ENCODE data around the gene MEMO1.
A peak's percentile ranks its signal among the peaks of the same experiment; 100 is the strongest.
"Not testable (repeated sequence)": the region's sequence is repeated elsewhere in the genome, so short reads cannot be mapped to it uniquely, and the experiment has no call there.

The MEMO1 gene

DNA sequence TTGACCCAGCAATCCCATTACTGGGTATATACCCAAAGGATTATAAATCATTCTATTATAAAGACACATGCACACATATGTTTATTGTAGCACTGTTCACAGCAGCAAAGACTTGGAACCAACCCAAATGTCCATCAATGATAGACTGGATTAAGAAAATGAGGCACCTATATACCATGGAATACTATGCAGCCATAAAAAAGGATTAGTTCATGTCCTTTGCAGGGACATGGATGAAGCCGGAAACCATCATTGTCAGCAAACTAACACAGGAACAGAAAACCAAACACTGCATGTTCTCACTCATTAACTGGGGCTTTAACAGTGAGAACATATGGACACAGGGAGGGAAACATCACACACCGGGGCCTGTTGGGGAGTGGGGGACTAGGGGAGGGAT is 110.7 kb downstream of the MEMO1 start:
- DNase-seq: not testable (repeated sequence)

DNA sequence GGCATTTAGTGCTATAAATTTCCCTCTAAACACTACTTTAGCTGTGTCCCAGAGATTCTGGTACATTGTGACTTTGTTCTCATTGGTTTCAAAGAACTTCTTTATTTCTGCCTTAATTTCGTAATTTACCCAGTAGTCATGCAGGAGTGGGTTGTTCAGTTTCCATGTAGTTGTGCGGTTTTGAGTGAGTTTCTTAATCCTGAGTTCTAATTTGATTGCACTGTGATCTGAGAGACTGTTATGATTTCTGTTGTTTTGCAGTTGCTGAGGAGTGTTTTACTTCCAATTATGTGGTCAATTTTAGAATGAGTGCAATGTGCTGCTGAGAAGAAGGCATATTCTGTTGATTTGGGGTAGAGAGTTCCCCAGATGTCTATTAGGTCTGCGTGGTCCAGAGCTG is 112.5 kb downstream of the MEMO1 start:
- DNase-seq: not testable (repeated sequence)

DNA sequence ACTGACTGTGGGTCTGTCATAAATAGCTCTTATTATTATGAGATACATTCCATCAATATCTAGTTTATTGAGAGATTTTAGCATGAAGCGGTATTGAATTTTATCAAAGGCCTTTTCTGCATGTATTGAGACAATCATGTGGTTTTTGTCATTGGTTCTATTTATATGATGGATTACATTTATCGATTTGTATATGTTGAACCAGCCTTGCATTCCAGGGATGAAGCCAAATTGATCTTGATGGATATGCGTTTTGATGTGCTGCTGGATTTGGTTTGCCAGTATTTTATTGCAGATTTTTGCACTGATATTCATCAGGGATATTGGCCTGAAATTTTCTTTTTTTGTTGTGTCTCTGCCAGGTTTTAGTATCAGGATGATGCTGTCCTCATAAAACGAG is 113.5 kb downstream of the MEMO1 start:
- not testable (repeated sequence) for DNase-seq

DNA sequence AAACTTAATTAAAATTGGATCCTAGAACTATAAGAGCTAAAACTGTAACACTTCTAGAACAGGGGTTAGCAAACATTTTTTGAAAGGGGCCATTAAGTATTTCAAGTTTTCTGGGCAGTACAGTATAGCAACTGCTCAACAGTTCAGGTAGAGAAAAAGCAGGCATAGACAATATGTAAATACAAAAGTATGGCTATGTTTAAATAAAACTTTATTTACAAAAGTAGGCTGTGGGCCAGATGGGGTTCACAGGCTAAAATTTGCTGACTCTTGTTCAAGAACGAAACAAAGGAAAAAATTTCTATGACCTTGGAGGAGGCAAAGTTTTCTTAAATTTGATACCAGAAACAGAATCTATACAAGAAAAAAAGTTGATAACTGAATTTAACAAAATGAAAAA is 114.5 kb downstream of the MEMO1 start:
- no peak for DNase-seq

DNA sequence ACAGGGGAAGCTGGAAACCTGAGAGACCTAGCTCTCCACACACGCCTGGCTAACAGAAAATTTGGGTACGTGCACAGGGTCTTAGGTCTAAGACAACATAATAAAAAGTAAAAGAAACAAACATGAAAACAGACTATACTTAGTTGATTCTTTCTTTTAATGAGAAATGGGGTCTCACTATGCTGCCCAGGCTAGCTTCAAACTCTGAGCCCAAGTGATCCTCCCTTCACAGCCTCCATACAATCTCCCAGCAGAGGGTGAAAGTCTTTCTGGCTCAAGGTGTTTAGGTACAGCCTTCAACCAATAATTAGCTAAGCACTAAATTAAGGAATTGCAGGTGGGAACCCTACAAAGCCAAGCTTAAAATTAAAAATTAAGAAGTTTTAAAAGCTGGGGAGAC is 116.2 kb downstream of the MEMO1 start:
- DNase-seq: no peak

DNA sequence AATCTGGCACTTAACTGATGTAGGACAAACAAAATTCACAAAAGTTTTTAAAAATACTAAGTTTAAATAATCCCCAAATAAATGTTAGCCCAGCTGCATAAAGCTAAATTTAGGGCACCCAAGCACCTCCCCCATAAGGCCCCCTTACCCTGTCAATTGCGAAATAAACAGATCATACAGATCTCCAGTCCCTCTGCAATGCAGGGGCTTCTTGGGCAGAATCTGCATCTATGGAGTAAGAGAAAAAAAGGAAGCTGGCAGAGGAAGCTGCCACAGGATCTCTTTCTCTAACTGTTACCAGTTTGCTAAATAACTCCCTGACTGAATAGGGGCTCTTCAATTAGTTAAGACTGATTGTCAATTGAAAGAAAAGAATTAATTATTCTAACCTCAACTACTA is 117.7 kb downstream of the MEMO1 start:
- DNase-seq: peak; percentile 72 to 89

DNA sequence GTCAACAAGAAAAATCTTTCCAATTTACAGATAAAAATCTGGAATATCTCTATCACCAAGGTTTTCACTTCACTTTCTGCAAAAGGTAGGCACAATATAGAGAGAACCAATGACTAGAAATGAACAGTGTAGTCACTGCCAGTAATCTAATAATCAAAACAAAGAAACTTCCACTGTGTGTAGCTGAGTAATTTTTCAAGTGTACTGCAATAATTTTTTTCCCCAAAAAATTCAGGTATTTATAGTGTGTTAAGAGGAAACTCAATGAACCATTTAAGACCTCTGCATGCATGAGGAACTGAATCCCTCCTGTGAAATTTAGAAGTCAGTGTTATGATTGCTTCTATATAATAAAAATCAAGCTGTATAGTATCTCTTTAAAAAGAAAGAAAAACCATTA is 121.8 kb downstream of the MEMO1 start:
- DNase-seq: no peak

DNA sequence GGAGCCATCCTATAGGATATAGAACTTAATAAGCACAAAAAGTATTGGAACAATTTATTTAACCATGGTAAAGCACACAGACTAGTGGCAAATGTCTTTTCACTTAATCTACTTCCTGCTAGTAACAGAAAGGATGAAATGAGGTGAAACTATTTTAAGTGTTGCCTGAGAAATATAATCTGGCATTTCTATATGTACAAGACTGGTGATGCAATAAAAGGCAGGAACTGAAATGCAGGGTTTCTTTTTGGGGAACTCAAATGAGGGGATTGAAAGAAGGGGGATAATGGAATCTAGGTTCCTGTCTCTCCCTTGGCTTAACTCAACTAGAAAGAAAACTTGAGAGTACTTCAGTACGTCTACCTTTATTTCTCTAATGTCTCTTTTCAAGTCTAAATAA is 122.3 kb downstream of the MEMO1 start:
- peak; percentile 63 to 75 for DNase-seq

DNA sequence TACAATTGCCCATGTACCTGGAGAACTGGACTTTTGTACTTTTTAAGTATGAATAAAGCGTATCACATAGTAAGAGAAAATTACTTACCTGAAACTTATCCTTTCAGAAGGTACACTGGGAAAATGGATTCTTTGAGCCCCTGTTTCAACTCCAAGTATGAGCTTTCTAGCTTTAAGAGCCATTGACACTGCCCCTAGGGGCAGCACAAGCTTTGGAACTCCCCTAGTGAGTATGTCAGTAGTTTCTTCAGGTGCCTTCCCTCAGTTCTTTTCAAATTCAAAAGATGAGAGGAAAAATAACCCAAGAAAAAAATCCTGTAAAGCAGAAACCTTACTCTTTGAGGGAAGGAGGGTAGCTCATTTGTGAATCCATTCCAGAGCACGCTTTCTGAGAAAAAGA is 124.1 kb downstream of the MEMO1 start:
- DNase-seq: no peak

DNA sequence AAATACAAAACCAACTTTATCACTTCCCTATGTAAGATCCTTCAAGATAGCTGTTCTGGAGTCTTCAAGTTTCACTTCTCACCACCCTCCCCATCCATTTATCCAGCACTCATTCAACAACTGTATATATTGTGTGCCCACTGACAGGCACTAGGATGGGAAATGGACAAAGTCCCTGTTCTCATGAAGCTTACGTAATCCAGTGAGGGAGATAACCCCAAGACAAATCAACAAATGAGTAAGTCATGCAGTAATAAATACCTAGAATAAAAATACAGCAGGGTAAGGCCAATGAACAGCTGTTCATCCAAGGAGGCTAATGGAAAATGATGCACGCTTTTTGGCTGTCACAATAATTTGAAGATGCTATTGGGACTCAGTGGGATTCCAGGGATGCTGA is 133.8 kb downstream of the MEMO1 start:
- no peak for DNase-seq

DNA sequence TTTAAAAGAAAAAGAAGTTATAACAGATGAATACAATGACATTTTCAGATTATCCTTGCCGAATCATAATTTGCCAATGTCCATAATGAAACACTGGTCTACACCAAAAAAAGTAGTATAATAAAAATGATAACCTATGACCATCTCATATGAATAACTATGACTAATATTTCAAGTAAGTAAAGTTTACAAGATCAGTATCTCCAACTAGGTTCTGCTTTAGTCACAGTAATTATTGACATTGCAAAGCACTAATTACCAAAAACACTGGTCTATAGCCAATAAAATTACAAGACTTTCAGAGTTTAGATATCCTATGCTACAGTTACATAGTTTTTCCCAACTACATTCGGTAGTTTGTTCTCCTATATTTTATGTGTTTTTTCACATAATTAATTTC is 136.7 kb downstream of the MEMO1 start:
- no peak for DNase-seq

DNA sequence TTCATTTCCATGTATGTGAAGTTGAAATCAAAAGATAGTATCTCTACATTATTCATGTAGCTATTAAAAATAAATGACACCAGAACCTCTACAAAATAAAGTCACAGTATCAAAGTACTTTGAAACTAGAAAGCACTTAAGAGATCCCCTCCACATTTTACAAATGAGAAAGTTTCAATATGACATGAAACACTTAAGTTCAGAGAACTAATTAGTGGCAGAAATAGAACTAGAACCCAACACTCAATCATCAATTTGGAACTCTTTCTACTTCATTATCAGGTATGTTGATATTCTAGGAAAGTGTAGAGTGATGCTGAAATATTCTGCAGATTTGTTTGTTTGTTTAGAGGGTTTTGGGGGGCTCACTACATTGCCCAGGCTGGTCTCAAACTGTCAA is 145.6 kb downstream of the MEMO1 start:
- no peak for DNase-seq

DNA sequence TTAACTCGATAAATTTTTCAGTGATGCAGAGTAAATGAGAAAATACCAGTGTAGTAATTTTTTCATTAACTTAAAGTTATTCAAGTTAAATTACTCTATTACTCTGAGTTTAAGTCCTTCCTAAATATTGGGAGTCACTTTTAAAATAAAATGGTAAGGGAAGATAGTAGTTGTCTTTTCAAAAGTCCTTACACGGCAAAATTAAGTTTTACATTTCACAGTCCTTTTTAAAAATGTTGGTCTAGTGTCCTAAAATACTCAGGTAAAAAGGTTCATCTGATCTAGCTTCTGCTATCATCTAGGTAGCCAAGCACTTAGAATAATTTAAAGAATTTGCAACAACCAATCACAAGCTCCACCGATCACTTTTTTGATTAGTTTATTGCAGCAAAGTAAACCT is 146.9 kb downstream of the MEMO1 start:
- no peak for DNase-seq

DNA sequence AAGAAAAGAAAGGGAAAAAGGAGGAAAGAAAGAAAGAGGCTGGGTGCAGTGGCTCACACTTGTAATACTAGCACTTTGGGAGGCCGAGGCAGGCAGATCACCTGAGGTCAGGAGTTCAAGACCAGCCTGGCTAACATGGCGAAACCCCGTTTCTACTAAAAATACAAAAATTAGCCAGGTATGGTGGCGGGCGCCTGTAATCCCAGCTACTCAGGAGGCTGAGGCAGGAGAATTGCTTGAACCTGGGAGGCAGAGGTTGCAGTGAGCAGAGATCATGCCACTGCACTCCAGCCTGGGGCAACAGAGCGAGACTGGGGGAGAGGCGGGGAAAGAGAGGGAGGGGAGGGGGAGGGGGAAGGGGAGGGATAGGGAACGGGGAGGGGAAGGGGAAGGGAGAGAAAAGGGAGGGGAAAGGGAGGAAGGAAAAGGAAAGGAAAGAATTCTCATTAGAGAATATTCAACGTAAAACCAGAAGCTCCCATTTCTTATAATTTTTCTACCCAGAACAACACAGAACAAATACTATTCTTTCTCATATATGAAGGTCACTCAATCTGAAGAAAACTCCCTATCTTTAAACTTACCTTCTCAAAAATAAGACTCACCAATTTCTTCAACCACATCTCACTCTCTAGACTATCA is 147.7 kb downstream of the MEMO1 start:
- not testable (repeated sequence) for DNase-seq

DNA sequence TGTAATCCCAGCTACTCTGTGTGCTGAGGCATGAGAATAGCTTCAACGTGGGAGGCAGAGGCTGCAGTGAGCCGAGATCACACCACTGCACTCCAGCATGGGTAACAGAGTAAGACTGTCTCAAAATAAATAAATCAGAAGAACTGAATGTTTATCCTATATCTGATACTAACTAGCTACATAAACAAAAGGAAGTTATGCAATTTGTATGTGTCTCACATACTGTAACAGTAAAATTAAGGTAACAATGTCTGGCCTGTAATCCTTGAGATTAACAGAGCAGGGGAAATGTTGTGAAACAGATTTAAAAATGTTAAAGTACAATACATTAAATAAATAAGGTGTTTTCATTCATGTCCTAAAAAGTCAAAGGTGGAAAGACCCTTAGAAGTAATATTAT is 150.8 kb downstream of the MEMO1 start:
- DNase-seq: no peak

DNA sequence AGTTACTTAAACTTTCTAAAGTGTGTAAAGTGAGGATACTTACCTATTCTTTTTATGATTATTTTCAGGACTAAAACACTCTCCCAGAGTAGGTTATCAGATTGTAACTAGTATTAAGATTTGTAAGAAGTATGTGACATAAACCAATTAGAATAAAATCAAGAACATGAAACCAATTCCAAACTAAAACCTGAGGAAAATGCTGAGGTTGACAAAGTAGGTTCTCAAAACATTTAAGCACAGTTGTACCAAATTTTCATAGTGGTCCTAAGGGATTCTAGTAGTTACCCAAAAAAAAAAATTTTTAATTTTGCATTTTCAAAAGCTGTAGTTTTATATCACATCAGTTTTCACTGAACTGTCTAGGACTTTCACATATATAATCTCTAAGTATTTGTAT is 157.3 kb downstream of the MEMO1 start:
- DNase-seq: no peak

DNA sequence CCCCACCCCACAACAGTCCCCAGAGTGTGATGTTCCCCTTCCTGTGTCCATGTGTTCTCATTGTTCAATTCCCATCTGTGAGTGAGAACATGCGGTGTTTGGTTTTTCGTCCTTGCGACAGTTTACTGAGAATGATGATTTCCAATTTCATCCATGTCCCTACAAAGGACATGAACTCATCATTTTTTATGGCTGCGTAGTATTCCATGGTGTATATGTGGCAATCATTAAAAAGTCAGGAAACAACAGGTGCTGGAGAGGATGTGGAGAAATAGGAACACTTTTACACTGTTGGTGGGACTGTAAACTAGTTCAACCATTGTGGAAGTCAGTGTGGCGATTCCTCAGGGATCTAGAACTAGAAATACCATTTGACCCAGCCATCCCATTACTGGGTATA is 168.7 kb downstream of the MEMO1 start:
- DNase-seq: not testable (repeated sequence)

DNA sequence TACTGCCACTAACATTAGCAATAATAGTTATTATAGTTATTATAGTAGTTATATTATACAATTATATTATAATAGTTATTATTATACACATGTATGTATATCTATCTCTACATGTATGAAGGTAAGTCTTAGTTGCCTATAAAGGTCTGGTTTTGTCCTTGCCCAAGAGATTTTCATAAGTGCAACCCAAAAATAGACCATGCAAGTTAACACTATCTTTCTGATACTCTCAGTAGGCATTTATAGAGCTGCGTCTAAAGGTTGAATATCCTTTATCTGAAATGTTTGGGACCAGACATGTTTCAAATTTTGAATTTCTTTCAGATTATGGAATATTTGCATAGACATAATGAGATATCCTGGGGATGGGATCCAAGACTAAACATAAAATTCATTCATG is 175.4 kb downstream of the MEMO1 start:
- DNase-seq: no peak

DNA sequence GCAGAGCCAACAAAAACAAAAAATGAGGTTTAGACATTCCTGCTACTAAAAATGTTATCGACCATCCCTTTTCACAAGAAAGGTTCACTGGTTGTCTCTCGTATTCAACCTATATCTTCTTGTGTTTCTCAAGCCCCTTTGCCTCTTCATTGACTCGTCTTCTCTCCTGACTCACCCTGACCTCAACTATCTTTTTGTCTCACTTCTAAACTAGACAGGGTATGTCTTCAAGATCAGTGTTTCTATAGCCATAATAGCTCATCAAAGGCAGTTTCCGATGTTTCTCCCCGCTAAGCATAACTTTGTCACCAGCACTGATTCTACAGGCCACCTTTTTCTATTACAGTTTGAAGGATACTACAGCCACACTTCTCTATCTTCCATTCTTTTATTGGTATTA is 178.4 kb downstream of the MEMO1 start:
- DNase-seq: no peak

DNA sequence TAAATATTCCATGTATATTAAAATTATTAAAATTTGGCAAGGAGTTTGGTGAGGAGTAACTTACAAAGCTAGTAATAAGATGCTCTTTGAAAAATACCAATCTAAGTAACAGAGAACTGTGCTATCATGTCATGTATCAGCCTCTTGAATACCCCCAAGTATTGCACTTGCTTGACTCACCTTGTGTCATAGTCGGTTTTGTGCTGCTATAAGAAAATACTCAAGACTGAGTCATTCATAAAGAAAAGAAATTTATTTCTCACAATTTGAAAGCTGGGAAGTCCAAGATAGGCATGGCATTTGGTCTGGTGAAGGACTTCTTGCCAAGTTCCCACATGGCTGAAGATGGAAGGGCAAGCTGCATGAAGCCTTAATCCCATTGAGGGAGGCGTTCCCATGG is 179.2 kb downstream of the MEMO1 start:
- no peak for DNase-seq

DNA sequence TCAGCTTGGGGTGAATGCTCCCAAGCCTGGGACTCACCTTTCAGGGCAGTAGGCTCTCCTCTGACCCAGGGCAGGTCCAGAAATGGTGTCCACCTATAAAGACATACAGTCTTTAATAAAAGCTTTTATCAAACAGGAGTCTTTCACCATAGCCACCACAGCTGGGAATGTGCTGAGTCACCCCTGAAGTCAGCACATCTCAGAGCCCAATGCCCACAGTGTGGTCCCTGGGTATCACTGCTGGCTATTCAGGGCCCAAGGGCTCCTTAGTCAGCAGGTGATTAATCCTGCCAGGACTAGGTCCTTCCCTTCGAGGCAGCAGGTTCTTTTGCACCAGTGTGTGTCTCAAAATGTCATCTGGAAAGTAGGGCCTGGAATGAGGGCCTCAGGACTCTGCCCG is 181.9 kb downstream of the MEMO1 start:
- no peak for DNase-seq

DNA sequence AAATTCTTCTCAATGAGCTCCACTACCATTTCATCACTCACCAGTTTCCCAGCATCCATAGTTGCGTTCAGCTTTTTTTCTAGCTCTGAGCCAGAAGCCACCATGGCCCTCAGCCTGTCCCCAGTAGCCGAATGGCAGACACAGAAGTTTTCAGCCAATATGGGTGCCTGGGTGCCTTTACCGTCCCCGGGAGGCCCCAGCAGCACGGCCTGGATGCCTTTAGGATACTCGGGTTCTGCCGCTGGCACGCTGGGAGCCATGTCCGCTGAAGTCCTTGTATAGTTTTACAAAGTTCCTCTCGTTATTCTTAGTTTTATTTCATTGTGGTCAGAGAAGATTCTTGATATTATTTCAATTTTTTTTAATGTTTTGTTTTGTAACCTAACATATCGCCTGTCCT is 187.2 kb downstream of the MEMO1 start:
- no peak for DNase-seq

DNA sequence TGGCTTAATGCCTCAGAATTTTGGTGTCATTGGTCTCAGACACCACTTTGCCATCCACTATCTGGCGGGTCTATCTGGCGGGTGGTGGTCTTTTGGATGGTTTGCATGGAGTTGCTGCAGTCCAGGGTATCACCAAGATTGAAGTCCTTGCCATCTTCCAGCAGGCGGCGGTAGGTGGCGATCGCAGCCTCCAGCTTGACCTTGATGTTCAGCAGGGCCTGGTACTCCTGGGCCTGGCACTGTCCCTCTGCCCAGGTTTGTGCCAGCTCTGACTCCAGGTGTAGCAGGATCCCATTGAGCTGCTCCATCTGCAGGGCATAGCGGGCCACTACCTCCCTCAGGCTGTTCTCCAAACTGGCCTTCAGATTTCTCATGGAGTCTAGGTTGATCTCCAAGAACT is 188.2 kb downstream of the MEMO1 start:
- no peak for DNase-seq
